Activated T-cell treated with anti-CD3 and anti-CD28 coated beads for 24 hours (primary cell): Measurements from ENCODE around the gene OR5AP2.
"Not testable (repeated sequence)": the region's sequence is repeated elsewhere in the genome, so short reads cannot be mapped to it uniquely, and the experiment has no call there.

ENCODE experiments used
- DNase-seq: peaks from one replicate; pipeline ENCODE4 v3.0.0-alpha.2; 2020; ENCODE audit warnings: low read depth

Gene OR5AP2

GRCh38 chr11:56642339-56642738 lies at the start of gene OR5AP2:
Gene OR5AP2 (minus strand): TSS chr11:56642439. CDS start chr11:56642439, 0 bp downstream.
- DNase-seq, result no peak

- DNase-seq, result not testable (repeated sequence)
Measured at GRCh38 chr11:56691179-56691578, 48.9 kb upstream of the OR5AP2 start.

- DNase-seq, result no peak
Measured at GRCh38 chr11:56688554-56689100, 46.4 kb upstream of the OR5AP2 start.

GRCh38 chr11:56670984-56671383 lies 28.7 kb upstream of the OR5AP2 start:
- DNase-seq, result no peak

GRCh38 chr11:56663386-56663785 lies 21.1 kb upstream of the OR5AP2 start, which contains the start of gene OR5AR1:
Gene OR5AR1 (plus strand): TSS chr11:56663686. CDS start chr11:56663686, 0 bp downstream.
- no peak for DNase-seq

- DNase-seq, result no peak
Measured at GRCh38 chr11:56659755-56660154, 17.5 kb upstream of the OR5AP2 start.

GRCh38 chr11:56637500-56637899 lies 4.7 kb downstream of the OR5AP2 start:
- DNase-seq, result no peak

- no peak for DNase-seq
Measured at GRCh38 chr11:56636861-56637260, 5.4 kb downstream of the OR5AP2 start.

- DNase-seq, result no peak
Measured at GRCh38 chr11:56632329-56632728, 9.9 kb downstream of the OR5AP2 start.

GRCh38 chr11:56625946-56626345 lies 16.3 kb downstream of the OR5AP2 start:
- no peak for DNase-seq

GRCh38 chr11:56624661-56625110 lies 17.6 kb downstream of the OR5AP2 start:
- no peak for DNase-seq

GRCh38 chr11:56611174-56611573 lies 31.1 kb downstream of the OR5AP2 start:
- no peak for DNase-seq

GRCh38 chr11:56592088-56592717 lies 50.0 kb downstream of the OR5AP2 start:
- not testable (repeated sequence) for DNase-seq
